Nephron progenitor cell (in vitro differentiated cells): ENCODE data around the gene DNAAF3.

Source experiments
- DNase-seq: peaks from one replicate; pipeline ENCODE4 v3.0.0; 2021
- H3K27ac Mint-ChIP-seq: 2 replicates; pipeline ENCODE4 v1.8.0; 2021; ENCODE audit warnings: mild to moderate bottlenecking, moderate library complexity, mixed read lengths
- H3K27me3 Mint-ChIP-seq: 2 replicates; pipeline ENCODE4 v1.8.0; 2021; ENCODE audit warnings: mild to moderate bottlenecking, low read depth, mixed read lengths; ENCODE audit not compliant: poor library complexity
- H3K36me3 Mint-ChIP-seq: 2 replicates; pipeline ENCODE4 v1.8.0; 2021; ENCODE audit warnings: low read depth, mixed read lengths
- H3K4me1 Mint-ChIP-seq: 2 replicates; pipeline ENCODE4 v1.8.0; 2021; ENCODE audit warnings: mixed read lengths
- H3K4me3 Mint-ChIP-seq: 2 replicates; pipeline ENCODE4 v1.8.0; 2021; ENCODE audit warnings: mild to moderate bottlenecking, moderate library complexity, mixed read lengths
- H3K9me3 Mint-ChIP-seq: 2 replicates; pipeline ENCODE4 v1.8.0; 2021; ENCODE audit warnings: mild to moderate bottlenecking, moderate library complexity, mixed read lengths
- TF ChIP-seq, protein P1 (sequence below): fragments of 200-600 bp; sonication (generic); IDR thresholded peaks from 2 replicates; pipeline ENCODE4 v1.5.0; 2021; ENCODE audit warnings: antibody characterized with exemption

The DNAAF3 gene

DNA sequence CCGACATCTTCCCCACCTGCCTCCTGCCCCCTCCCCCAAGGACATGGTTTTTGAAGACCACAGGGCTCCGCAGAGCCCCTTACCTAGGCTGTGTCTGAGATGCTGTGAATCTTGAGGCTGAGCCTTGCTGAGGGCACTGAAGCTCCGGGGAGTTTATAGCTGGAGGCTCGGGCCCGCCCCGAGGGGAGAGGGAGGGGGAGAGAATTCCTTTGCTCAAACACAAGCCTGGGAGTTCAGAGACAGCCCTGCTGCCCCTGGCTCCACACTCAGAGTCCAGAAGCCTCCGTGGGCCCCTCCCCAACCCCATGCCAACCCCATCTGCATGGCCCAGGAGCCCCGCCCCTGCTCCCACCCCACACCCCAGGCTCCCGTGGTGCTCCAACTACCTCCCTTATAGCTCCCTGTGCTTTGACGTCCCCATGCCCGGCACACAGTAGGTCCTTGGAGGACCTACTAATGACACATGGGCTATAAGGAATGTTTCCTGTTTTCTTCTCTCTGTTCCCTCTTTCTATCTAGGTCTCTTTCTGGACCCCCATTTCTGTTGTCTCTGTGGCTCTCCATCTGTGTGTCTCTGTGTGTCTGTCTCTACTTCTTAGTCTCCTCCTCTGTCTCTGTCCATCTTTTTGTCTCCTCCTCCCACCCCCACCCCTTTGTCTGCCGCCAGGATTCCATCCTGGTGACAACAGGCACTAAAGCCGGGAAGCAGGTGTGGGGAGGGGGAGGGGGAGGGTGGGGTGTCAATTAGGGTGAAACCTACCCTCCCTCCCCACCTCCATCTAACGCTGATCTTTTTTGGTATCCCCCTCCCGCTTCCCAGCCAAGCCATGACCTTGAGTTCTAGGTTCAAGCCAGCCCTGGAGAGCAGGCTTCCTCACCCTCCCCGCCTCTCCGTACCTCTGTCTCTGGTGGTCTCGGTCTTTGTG, 17.1 kb downstream of the DNAAF3 start, which contains the start of gene TNNT1:
Gene TNNT1 (minus strand): TSS at position 129 of the 926 bp plus-strand sequence. CDS start 2,049 bp downstream, outside the sequence.
- Mint-ChIP-seq H3K27me3 (peaks cover 50% of the 10 kb centered on the region), H3K27ac (no peak within 1 kb of the TSS), H3K4me3 (peak within 1 kb of the TSS; percentile 62), H3K9me3 (peaks cover 14% of the 10 kb centered on the region), H3K36me3 (peaks cover 12% of the 10 kb centered on the region), H3K4me1 (peaks cover 28% of the 10 kb centered on the region)
- DNase-seq: peak; percentile 56
- TF ChIP-seq, protein P1, sequence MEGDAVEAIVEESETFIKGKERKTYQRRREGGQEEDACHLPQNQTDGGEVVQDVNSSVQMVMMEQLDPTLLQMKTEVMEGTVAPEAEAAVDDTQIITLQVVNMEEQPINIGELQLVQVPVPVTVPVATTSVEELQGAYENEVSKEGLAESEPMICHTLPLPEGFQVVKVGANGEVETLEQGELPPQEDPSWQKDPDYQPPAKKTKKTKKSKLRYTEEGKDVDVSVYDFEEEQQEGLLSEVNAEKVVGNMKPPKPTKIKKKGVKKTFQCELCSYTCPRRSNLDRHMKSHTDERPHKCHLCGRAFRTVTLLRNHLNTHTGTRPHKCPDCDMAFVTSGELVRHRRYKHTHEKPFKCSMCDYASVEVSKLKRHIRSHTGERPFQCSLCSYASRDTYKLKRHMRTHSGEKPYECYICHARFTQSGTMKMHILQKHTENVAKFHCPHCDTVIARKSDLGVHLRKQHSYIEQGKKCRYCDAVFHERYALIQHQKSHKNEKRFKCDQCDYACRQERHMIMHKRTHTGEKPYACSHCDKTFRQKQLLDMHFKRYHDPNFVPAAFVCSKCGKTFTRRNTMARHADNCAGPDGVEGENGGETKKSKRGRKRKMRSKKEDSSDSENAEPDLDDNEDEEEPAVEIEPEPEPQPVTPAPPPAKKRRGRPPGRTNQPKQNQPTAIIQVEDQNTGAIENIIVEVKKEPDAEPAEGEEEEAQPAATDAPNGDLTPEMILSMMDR: no peak

DNA sequence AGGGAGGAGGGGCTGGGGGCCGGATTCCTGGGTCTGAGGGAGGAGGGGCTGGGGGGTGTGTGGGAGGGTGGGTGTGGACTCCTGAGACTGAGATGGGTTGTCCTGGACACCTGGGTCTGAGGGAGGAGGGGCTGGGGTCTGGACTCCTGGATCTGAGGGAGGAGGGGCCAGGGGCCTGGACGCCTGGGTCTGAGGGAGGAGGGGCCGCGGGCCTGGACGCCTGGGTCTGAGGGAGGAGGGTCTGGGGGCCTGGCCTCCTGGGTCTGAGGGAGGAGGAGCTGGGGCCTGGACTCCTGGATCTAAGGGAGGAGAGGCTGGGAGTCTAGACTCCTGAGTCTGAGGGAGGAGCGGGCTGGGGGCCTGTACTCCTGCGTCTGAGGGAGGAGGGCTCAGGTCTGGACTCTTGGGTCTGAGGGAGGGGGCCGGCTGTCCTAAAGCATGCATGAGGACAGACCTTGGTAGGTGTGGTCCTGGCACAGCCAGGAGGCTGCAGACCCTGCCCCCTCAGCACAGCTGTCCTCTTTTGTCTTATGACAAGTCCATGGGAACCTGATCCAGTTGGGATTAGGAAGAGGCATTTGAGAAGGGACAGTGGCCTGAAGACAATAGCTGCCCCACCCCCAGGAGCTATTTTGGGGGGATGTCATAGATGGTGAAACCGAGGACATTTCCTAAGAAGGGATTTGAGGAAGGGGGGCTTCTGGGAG, 18.7 kb downstream of the DNAAF3 start:
- Mint-ChIP-seq H3K36me3 (peaks cover 8% of the 10 kb centered on the region), H3K4me3 (no peak overlapping the region), H3K27me3 (peaks cover 57% of the 10 kb centered on the region), H3K4me1 (peaks cover 28% of the 10 kb centered on the region), H3K27ac (no peak overlapping the region), H3K9me3 (peaks cover 7% of the 10 kb centered on the region)
- TF ChIP-seq, protein P1: no peak
- DNase-seq: no peak

DNA sequence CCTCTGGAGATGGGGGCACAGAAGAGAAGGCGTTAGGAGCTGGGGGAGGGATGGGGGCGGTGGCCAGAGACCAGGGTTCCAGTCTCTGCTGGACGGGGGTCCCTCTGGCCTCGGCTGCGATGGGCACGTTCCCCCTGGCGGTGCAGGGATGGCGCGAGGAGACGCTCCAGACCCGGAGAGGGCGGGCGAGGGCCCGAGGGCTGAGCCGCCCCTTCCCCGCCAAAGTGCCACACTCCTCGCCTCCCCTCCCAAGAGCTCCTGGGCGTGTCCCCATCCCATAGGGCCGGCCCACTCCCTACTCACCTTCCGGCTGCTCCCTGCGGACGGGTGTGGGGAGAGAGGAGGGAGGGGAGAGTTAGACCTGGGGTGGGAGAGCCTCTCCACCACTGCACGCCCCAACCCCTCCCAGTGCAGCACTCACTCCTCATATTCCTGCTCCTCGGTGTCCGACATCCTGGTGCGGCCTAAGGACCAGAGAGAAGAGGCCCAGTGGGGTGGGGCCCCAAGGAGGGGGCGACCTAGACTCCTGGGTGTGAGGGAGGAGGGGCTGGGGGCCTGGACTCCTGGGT, 19.6 kb downstream of the DNAAF3 start:
- Mint-ChIP-seq H3K4me3 (peak overlapping the region; percentile 28), H3K27ac (no peak overlapping the region), H3K4me1 (peaks cover 28% of the 10 kb centered on the region), H3K9me3 (peaks cover 4% of the 10 kb centered on the region), H3K27me3 (peaks cover 57% of the 10 kb centered on the region), H3K36me3 (peaks cover 6% of the 10 kb centered on the region)
- DNase-seq: peak; percentile 57
- TF ChIP-seq, protein P1: no peak

DNA sequence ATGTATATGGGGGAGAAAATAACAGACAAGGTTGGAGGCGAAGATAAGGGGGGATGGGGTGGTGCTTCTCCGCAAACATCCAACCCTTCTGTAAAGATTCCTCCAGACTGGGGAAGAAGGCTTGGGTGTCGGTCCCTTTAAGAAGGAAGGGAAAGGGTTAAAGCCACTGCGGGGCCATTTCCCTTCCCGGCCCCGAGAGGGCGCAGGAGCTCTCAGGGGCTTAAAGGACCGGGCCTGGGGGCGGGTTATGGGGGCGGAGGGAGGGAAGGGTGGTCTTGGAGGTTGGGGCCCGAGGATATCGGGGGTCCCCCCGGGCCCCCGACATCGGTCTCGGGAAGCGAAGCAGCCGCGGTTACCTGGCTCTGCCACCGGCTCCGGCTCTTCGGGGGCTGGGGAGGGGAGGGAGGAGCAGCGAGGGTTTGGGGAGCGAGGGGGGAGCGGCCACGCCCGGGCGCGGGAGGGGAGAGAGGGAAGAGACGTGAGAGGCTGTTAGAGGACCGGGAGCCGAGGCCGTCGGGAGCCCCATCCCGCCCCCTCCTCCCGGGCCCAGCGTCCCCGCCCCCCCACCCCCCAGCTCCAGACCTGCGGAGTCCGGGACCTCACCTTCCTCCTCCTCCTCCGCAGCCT, 20.2 kb downstream of the DNAAF3 start:
- peaks cover 59% of the 10 kb centered on the region for H3K27me3 Mint-ChIP-seq
- H3K4me1 Mint-ChIP-seq: peaks cover 30% of the 10 kb centered on the region
- no peak overlapping the region for H3K27ac Mint-ChIP-seq
- no peaks in the 10 kb centered on the region for H3K9me3 Mint-ChIP-seq
- TF ChIP-seq, protein P1: peak; percentile 51
- peak overlapping the region; percentile 38 for H3K4me3 Mint-ChIP-seq
- no peaks in the 10 kb centered on the region for H3K36me3 Mint-ChIP-seq
- peak; percentile 39 for DNase-seq

DNA sequence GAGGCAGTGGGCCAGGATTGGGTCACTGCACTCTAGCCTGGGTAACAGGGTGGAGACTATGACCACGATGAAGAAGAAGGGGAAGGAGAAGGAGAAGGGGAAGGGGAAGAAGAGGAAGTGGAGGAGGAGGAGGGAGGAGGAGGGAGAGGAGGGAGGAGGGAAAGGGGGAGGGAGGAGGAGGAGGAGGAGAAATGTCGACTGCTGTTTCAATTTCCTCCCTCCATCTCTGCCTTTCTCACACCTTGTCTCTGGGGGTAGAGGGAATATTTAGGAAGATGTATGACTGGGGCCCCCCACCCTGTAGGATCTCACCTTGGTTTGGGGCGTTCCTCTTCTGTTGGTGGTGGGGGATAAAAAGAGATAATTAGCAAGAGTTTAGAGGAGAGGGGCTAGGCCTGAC, 21.2 kb downstream of the DNAAF3 start:
- H3K27ac Mint-ChIP-seq: no peak overlapping the region
- no peak for DNase-seq
- H3K36me3 Mint-ChIP-seq: no peaks in the 10 kb centered on the region
- H3K4me1 Mint-ChIP-seq: peaks cover 32% of the 10 kb centered on the region
- H3K27me3 Mint-ChIP-seq: peaks cover 58% of the 10 kb centered on the region
- H3K4me3 Mint-ChIP-seq: no peak overlapping the region
- no peaks in the 10 kb centered on the region for H3K9me3 Mint-ChIP-seq
- TF ChIP-seq, protein P1: no peak
